HG02970 (cell line): ENCODE measurements around the gene ATP6V0E1.
"Not testable (repeated sequence)": the region's sequence is repeated elsewhere in the genome, so short reads cannot be mapped to it uniquely, and the experiment has no call there.

ENCODE experiments used
- ATAC-seq: cut with Tn5 transposase; IDR thresholded peaks from one replicate; pipeline ENCODE4 v1.9.1; 2021; ENCODE audit warnings: mild to moderate bottlenecking, moderate library complexity, moderate number of reproducible peaks; ENCODE audit not compliant: unreplicated experiment, low FRiP score

ATP6V0E1 gene

DNA sequence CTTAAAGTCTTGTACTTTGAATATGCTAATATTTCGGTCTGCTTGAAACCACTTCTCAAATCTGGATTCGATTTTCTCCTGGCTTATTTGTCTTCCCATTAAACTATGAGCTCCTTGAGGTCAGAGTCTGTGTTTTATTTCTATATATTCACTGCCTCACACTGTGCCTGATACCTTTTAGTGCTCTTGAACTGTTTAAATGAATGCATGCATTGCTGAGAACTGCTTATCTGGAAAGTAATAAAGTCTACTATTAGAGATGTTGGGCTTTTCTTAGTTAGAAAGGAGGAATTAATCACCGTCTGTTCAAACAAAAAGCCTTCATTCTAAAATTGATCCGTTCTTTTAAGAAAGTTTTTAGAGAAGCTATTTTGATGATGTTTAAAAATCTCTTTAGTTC, 78.6 kb downstream of the ATP6V0E1 start:
- no peak for ATAC-seq

DNA sequence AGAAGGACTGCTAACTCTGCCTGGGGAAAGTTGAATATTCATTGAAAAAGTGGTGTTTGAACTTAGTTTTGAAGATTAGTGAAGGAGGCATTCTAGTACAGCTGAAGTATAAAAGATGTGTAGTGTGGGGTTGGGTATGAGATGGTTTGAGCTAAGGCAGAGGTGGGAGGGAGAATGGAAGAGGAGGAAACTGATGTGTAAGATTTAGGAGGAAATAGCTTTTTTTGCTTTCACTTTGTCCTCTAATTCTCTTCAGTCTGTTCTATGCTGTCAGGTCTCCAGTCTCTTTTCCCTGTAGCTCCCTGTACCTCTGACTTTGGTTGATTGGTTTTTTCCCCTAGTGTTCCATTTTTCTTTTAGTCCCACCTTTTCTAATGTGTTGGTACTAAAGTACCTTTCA, 81.6 kb downstream of the ATP6V0E1 start:
- ATAC-seq: no peak

DNA sequence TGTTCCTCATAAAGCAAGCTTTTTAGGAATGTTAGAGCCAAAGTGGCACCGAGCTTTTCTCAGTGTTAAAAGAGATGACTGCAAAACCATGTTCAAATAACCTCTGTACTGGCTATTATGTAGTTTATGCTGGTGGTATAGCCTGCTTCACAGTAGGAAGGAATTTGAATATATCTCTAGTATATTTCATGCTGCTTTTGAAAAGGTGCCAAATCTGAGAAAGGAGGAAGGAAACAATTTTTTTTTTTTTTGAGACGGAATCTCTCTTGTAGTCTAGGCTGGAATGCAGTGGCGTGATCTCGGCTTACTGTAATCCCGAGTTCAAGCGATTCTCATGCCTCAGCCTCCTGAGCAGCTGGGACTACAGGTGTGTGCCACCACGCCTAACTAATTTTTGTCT, 86.1 kb downstream of the ATP6V0E1 start:
- no peak for ATAC-seq

DNA sequence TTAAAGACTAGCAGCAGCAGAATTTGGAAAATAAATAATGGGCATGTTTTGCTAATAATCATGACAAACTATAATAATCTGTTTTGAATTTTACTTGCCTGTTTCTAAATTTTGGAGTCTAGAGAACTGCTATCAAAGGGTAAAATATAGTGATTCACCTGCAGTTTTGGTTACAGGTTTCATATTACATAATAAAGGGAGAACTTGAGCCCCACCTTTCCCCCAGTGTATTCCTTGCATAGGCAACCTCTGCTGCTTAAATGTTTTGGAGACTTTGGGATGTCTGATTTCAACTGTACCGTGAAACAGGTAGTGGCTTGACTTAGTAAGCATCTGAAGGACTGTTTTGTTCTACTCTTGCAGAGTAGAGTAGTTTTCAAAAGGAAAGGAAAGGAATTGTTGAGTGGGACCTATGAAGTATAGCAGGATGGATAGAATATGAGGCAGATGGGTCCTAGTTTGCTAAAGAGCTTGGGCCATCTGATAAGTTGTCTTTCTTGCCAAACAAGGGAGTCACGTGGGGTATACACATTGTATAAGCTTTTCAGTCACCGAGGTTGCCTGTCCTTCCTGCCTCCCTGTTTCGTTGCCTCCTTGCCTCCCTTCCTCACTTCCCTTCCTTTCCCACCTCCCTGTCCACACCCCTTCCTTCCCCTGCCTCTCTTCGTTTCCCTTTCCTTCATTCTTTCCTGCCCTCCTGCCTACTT, 91.7 kb downstream of the ATP6V0E1 start:
- no peak for ATAC-seq

DNA sequence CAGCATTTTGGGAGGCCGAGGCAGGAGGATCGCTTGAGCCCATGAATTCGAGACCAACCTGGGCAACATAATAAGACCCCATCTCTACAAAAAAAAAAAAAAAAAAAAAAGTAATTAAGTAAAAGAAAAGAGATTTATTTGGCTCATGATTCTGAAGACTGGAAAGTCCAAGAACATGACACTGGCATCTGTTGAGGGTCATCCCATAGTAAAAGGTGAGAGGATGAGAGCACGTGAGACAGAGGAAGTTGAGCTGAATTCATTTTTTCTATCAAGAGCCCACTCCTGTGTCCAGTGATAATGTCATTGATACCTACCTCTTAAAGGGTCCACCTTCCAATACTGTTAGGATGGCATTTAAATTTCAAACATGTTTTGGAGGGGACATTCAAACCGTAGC, 92.4 kb downstream of the ATP6V0E1 start:
- no peak for ATAC-seq

DNA sequence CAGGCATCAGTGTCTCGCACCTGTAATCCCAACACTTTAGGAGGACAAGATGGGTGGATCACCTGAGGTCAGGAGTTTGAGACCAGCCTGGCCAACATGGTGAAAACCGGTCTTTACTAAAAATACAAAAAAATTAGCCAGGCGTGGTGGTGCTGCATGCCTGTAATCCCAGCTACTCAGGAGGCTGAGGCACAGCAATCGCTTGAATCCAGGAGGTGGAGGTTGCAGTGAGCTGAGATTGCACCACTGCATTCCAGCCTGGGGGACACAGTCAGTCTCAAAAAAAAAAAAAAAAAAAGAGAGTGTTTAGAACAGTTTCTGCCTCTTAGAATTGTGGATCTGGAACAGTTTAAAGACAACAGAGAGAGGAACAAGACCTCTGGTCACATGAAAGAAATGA, 92.9 kb downstream of the ATP6V0E1 start:
- not testable (repeated sequence) for ATAC-seq

DNA sequence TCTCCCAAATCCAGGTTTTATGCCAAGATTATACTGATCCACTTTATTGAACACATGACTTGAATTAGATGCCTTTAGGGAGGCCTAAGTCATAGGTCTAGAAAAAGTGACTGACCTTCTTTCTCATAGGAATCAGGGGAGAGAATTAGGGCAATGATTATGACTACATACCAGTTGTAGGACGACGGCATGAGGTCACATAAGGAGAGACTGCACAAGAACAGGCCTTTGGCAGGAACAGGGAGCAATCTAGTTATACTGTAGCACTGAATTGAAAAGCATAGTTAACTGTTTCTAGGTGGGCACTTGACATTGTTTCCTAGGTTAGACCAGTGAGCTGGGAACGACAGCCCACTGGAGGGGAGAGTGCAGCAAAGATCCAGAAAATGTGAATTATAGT, 95.3 kb downstream of the ATP6V0E1 start:
- no peak for ATAC-seq
